BE2C (cell line): Measurements from ENCODE around the gene SSBP3.
A peak's percentile ranks its signal among the peaks of the same experiment; 100 is the strongest.

Experiments
- DNase-seq: peaks from one replicate; pipeline ENCODE4 v3.0.0-alpha.2; 2020
- H3K27me3 ChIP-seq: fragments of 250-450 bp; sonication (Bioruptor Pico); 2 replicates; pipeline ENCODE4 v1.5.1; 2020; ENCODE audit warnings: mild to moderate bottlenecking
- H3K36me3 ChIP-seq: fragments of 250-450 bp; sonication (Bioruptor Pico); 2 replicates; pipeline ENCODE4 v1.5.1; 2020; ENCODE audit warnings: mild to moderate bottlenecking
- H3K4me1 ChIP-seq: fragments of 250-450 bp; sonication (Bioruptor Pico); 2 replicates; pipeline ENCODE4 v1.5.1; 2020
- H3K4me3 ChIP-seq: 2 replicates; pipeline ENCODE4 v1.5.1; 2011; ENCODE audit warnings: low read depth, low read length
- H3K9me3 ChIP-seq: fragments of 250-450 bp; sonication (Bioruptor Pico); 2 replicates; pipeline ENCODE4 v1.5.1; 2020
- CTCF ChIP-seq: IDR thresholded peaks from 2 replicates; pipeline ENCODE4 v1.5.1; 2012; ENCODE audit warnings: mild to moderate bottlenecking, low read depth, low read length

The SSBP3 gene

GRCh38 chr1:54327386-54328065, 78.7 kb downstream of the SSBP3 start:
- peaks cover 70% of the 10 kb centered on the region for H3K4me1 ChIP-seq
- no peaks in the 10 kb centered on the region for H3K9me3 ChIP-seq
- H3K27me3 ChIP-seq, result no peaks in the 10 kb centered on the region
- H3K36me3 ChIP-seq, result peaks cover 4% of the 10 kb centered on the region
- peak; percentile 52 for DNase-seq
- TF ChIP-seq CTCF, result no peak
- H3K4me3 ChIP-seq, result no peak overlapping the region; the same call in 1 of the 2 replicates

GRCh38 chr1:54326543-54327385, 79.4 kb downstream of the SSBP3 start:
- Histone ChIP-seq H3K4me3 (no peak overlapping the region; the same call in 1 of the 2 replicates), H3K4me1 (peaks cover 63% of the 10 kb centered on the region), H3K9me3 (no peaks in the 10 kb centered on the region), H3K36me3 (peaks cover 4% of the 10 kb centered on the region), H3K27me3 (no peaks in the 10 kb centered on the region)
- TF ChIP-seq CTCF, result no peak
- DNase-seq, result no peak

- H3K4me1 ChIP-seq, result peaks cover 56% of the 10 kb centered on the region
- peak; percentile 51 for DNase-seq
- TF ChIP-seq CTCF, result no peak
Observed at GRCh38 chr1:54325703-54326461, 80.3 kb downstream of the SSBP3 start.

GRCh38 chr1:54325284-54325683, 80.9 kb downstream of the SSBP3 start:
- Histone ChIP-seq H3K4me1 (peaks cover 54% of the 10 kb centered on the region), H3K27me3 (no peaks in the 10 kb centered on the region), H3K36me3 (peaks cover 4% of the 10 kb centered on the region; the same call in 1 of the 2 replicates), H3K4me3 (no peak overlapping the region), H3K9me3 (no peaks in the 10 kb centered on the region)
- no peak for DNase-seq
- no peak for TF ChIP-seq CTCF

More at GRCh38 chr1:54325703-54326461, 80.3 kb downstream of the SSBP3 start:
- H3K36me3 ChIP-seq, result peaks cover 4% of the 10 kb centered on the region; the same call in 1 of the 2 replicates
- no peaks in the 10 kb centered on the region for H3K9me3 ChIP-seq
- no peaks in the 10 kb centered on the region for H3K27me3 ChIP-seq
- H3K4me3 ChIP-seq, result no peak overlapping the region

GRCh38 chr1:54324251-54325140, 81.7 kb downstream of the SSBP3 start:
- peaks cover 49% of the 10 kb centered on the region for H3K4me1 ChIP-seq

More at GRCh38 chr1:54324251-54325140, 81.7 kb downstream of the SSBP3 start:
- Histone ChIP-seq H3K9me3 (no peaks in the 10 kb centered on the region), H3K36me3 (peaks cover 4% of the 10 kb centered on the region; the same call in 1 of the 2 replicates), H3K27me3 (no peaks in the 10 kb centered on the region), H3K4me3 (no peak overlapping the region)
- no peak for TF ChIP-seq CTCF
- peak; percentile 60 for DNase-seq
